GM21717 (cell line): ENCODE data around the gene FOXN4.

Source experiments
- ATAC-seq: cut with Tn5 transposase; IDR thresholded peaks from one replicate; pipeline ENCODE4 v1.9.1; 2021; ENCODE audit warnings: mild to moderate bottlenecking, moderate library complexity; ENCODE audit not compliant: unreplicated experiment

FOXN4 gene

DNA sequence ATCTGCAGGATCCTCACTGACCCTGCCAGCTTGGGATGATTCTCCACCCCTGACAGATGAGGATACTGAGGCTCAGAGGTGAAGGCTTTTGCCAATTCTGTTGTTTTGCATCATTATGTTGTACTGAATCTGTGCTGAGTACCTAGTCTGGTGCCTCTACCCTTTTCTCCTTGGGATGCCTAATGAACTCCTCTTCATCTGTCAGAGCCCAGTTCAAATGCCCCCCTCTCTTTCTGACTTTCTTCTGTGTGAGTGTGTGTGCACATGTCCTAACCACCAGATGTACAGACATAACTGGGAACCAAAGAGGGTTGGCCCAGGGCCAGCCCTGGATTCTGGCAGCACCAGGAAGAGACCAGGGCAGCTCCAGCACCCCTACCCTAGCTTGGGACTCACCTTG is 22.8 kb downstream of the FOXN4 start:
- ATAC-seq, result no peak

DNA sequence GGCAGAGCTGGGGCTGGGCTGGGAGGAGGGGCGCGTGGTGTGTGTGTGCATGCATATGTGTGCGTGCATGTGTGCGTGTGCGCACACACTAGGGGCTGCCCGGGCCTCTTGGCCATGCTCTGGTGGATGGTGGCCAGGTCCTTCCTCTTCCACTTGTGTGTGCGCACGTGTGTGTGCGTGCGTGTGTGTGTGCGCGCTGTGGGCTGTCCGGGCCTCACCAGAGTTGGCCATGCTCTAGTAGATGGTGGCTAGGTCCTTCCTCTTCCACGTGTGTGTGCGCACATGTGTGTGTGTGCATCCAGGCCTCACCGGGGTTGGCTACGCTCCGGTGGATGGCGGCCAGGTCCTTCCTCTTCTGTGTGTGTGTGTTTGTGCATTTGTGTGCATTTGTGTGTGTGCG is 24.7 kb downstream of the FOXN4 start:
- no peak for ATAC-seq

DNA sequence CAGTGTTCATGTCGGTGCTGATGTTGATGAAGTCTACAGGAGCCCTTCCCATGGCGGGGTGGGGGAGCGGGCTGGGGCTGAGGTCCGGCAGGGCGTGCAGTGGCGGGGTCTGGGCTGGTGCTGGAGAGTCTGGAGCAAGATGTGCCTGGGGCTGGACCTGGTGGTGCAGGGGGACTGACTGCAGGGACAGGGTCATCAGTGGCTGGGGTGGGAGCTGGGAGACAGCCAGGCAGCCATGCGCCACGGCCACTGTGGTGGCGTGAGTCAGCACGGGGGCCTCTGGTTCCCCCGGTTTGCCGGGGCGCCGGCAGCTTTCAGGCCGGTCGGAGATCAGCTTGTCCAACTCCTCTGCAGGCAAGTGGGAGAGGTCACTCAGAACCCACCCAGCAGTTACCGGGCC is 27.6 kb downstream of the FOXN4 start:
- no peak for ATAC-seq

DNA sequence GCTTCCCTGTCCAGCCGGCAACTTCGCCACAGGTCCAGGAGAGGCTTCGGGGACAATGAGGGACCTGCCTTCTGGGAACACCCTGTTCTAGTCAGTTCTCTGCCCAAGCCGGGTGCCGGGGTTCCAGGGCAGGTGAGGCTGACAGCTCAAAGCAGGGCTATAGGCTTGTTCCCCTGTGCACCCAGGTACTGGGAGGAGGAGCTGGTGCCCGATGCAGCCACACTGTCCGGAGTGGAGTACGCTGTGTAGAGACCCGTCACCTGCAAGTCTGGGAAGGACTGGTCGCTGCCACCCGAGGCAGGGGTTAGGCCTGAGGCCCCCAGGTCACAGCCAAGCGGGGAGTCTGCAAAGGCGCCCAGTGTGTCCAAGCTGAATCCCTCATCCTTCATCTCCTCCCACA is 29.6 kb downstream of the FOXN4 start:
- no peak for ATAC-seq

DNA sequence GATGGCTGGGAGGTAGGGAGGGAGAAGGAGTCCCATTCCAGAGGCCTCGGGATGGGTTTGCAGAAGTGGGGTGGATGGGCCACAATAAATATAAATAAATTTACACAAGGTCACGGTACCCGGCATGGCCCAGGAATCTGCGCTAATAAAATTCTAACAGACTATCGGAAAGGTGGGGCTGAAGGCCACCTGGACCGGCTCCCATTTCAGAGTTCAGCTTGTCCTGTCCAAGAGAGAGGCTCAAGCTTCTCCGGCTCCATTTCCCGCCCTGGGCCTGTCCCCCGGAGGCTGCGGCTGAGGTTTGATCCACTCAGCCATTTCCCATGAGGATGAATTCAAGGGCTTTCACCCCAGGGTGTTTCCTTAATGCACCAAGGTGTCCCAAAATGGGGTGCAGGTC is 30.2 kb downstream of the FOXN4 start:
- ATAC-seq, result no peak

DNA sequence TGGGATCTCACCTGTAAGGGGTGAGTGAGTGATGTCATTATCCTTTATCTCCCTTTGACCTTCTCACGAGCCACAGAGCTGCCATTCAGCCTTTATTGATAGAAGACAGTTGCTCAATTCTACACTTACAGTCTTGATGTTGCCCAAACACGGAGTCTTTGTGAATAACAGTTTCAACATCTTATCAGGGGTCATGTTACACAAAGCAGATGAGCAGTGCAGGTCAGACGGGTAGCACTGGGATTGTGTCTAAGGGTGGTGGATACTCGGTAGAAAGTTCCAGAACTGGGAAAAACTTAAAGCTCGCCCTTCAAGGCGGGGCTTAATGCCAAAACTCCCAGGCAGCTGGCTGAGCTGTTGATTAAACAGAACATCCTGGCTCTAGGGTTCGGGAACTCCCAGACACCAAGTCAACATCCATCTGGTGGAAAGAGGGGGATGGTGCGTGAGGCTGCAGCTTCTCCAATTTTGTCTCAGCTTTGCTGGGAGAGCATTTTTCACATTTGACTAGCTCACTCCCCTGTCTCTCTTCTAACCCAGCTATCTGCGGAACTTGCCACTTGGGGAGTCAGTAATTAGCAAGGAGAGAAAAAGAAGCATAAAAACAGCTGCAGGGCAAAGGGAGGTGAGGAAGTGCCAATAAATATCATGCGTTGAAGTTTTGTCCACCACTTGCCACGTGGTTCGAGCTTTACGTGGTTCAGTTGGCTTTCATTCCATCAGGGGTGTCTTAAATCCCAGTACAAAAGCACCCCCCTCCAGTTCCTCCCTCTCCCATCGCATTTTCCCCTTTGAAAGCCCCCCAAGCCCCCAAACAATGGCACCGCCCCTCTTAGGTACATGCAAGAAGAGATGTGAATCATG is 31.0 kb downstream of the FOXN4 start:
- ATAC-seq, result no peak

DNA sequence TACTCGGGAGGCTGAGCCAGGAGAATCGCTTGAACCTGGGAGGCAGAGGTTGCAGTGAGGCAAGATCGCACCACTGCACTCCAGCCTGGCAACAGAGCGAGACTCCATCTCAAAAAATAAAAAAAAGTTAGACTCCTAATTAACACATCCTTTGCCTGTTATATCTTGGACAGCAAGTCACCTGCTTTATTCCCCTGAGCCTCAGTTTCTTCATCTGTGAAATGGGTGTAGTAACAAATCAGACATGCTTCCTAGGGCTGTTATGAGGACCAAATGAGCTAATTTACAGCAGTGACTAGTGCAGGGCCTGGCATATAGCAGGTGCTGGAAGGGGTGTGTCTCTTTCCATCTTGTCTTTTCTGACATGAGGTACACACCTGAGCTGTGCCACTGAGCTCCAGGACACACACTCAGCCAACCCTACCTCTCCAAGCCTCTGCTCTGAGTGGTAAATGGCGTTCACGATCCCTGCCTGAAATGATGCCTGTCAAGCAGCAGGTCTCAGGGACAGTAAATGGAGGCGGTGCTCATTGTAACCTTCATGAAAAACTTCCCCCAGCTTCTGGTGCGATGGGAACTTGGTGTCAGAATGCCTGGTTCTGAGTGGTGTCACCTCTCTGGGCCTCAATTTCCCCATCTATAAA is 31.7 kb downstream of the FOXN4 start:
- ATAC-seq, result no peak

DNA sequence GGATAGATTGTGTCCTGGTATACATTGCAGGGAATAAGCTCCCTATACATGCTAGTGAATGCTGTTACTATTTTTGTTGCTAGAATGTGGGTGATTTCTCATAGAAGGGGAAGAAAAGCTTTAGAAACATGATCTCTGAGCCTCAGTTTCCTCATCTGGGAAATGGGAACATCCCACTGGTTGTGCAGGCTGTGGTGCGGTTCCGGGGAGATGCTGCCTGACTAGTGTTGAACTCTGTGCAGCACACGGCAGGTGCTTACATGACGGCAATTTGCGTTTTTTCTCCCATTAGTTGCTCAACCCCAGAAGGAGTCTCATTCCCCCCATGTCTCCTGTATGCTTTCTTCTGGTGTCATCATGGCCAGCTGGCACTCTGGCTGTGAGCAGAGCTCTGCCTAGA is 32.9 kb downstream of the FOXN4 start:
- ATAC-seq, result no peak

DNA sequence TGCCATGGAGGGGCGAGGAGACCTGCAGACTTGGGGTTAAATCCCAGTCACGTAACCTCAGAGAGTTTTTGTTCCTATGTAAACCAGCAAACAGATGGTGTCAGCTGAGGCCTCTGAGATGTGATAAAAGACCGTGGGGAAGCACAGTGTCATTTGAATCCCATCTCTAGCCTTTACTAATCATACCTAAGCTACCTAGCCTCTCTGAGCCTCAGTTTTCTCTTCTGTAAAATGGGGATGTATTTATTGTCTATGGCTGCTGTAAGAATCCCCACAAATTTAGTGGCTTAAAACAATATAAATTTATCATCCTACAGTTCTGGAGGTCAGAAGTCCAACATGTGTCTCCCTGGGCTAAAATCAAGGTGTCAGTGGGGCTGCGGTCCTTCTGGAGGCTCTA is 33.9 kb downstream of the FOXN4 start:
- ATAC-seq, result no peak

DNA sequence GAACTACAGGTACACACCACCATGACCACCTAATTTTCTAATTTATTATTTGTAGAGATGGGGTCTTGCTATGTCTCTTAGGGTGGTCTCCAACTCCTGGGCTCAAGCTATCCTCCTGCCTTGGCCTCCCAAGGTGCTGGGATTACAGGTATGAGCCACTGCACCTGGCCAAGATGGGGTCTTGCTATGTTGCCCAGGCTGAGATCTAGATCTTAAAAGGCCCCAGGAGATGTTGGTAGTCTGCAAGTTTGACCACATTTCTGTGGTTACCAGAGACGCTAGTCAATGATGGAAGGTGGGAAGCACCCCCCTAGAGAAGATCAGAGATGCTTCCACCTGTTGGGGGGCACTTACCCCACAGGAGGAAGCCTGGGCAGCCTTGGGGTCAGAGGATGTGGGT is 34.7 kb downstream of the FOXN4 start:
- no peak for ATAC-seq

DNA sequence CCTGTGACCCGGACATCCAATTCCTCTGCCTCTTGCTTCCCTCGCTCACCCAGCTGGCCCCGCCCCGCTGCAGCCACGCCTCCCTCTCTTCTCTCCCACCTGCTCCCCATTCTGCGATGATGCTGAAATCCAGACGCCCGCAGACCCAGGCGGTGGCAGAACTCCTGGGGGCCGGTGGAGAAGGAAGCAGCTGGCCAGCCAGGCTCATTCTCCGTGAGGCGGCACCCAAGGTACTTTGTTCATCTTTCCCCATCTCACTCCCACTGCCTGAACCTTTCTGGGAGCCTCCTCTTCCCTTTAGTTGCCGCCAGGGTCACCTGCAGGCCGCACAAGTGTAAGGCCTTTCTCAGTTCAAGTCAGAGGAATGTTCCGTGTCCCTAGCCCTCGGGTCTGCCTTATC is 35.7 kb downstream of the FOXN4 start:
- ATAC-seq, result no peak

DNA sequence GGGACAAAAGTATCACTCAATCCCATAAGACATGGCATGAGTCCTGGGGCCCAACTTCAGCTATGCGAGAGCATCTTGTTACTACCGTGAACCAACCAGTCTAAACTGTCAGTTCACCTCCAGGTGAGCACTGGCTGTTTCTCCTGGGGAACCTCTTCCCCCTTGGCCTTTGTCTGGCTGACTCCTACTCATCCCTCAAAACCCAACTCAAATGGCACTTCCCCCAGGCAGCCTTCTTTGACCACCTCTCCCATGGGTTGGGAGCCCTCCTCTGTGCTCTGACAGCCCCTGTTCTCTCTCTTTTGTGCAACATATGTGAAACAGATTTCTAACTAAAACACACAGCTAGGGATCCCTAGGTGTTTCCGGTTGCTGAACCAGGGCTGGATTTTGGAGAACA is 37.7 kb downstream of the FOXN4 start:
- no peak for ATAC-seq

DNA sequence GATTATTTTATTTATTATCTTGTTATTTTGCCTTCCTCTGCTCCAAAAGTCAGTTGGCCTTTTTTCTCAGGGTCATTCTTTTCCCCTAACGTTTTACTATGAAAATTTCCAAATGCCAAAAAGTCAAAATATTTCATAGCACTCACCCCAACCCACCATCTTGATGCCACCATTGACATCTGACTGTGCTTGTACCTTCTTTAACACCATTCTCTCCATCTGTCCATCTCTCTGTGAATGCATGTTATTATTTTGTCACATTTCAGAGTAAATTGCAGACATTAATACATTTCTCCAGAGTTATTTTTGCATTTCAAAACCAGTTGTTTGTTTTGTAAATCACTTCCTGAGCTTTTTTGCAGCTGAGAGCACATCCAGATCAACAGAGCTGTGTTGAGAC is 38.6 kb downstream of the FOXN4 start:
- no peak for ATAC-seq

DNA sequence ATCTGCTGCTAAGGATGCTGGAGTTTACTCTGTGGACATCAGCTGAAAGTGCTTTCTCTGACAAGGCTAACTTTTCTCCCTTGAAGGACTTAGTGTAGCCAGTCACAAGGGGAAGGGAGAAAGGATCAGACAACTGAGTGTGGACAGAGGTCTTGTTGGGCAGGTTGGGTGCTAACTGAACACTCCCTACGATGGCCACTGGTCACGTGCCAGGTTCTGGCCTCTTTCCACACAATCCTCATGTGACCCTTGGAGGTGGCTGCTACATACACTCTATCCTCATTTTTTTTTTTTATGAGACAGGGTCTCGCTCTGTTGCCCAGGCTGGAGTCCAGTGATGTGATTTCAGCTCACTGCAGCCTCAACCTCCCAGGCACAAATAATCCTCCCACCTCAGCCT is 39.7 kb downstream of the FOXN4 start:
- ATAC-seq, result no peak

DNA sequence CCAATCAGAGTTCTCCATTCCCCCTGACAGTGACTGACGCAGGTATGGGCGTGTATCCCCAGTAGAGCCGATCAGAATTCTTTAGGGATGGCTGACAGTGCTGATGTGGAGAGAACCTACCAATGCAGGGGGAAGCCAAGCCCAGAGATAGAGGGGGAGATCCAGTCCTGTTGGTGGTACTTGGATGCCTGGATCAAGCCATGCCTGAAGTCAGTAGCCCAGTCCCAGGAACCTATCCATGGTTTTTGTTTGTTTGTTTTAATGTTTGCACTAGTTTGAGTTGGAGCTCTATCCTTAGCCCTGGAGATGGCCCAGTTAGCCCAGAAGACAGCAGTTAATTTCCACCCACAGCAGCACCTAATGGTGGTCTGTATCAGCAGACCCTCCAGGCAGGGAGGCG is 40.2 kb downstream of the FOXN4 start:
- no peak for ATAC-seq

DNA sequence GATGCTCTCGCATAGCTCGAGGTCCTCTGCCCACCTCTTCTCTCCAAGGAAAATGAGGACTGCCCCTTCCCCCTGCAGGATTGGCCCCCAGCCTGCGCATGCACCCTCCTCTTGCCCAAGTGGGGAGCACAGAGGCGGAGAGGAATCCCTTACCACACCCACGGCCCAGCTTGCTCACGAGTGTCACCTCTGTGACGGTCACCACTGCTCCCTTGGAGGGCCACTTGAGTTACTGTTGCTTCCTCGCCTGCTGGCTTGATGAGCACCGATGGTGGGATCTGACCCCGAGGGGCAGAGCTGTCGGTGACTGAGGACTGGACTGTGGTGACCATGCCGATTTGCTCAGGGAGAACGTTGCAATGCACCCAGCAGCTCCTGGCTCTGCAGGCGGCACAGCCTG is 41.7 kb downstream of the FOXN4 start:
- no peak for ATAC-seq

DNA sequence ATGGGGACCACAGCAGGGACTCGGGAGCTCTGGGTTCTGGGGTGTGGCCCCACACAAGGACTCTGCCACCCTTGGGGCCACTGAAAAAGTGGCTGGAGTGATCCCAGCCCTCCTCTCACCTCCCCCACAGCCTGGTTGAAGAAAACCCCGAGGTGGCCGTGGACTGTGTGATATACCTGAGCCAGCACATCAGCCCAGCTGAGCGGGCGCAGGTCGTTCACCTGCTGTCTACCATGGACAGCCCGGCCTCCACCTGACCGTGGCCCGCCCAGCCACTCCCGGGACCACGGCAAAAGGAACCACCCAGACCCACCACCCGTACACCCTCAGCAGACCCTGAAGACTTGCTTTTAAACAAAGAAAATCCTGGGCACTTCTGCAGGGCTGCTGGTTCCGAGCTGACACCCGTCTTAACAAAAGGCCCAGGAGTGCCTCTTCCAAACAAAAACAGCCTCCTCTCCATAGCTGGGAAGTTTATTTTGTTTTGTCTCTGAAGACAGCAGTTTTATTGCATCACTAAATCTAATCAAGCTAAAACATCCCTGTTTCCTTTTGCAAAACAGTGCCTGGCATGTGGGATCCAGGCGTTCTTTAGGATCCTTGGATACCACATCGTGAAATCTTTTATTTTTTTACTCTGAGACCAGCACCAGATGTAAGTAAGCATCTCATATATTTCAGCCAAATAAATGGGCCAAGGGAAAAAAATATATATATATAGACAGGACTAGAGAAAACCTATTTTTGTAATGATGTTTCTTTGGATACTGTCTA is 42.8 kb downstream of the FOXN4 start:
- ATAC-seq, result no peak

DNA sequence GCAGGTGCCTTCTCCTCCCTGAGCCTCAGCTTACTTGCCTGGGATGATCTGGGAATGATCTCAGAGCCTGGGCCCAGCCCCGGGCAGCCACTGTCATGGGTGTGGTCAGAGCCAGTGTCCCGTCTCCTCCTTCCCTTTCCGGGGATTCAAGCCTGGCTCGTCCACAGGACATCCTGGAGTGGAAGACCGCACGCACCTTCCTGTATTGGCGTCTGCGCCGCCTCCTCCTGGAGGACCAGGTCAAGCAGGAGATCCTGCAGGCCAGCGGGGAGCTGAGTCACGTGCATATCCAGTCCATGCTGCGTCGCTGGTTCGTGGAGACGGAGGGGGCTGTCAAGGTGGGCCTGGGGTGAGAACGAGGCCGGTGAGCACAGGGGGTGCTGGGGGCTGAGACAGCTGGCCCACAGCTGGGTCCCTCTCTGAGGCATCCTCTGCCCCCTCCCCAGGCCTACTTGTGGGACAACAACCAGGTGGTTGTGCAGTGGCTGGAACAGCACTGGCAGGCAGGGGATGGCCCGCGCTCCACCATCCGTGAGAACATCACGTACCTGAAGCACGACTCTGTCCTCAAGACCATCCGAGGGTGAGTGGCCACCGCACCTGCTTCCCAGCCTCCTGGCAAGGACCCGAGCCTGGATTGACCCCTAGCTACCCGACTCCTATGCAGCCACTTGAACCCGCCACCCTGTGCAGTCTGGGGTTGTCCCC is 44.0 kb downstream of the FOXN4 start:
- ATAC-seq, result no peak

DNA sequence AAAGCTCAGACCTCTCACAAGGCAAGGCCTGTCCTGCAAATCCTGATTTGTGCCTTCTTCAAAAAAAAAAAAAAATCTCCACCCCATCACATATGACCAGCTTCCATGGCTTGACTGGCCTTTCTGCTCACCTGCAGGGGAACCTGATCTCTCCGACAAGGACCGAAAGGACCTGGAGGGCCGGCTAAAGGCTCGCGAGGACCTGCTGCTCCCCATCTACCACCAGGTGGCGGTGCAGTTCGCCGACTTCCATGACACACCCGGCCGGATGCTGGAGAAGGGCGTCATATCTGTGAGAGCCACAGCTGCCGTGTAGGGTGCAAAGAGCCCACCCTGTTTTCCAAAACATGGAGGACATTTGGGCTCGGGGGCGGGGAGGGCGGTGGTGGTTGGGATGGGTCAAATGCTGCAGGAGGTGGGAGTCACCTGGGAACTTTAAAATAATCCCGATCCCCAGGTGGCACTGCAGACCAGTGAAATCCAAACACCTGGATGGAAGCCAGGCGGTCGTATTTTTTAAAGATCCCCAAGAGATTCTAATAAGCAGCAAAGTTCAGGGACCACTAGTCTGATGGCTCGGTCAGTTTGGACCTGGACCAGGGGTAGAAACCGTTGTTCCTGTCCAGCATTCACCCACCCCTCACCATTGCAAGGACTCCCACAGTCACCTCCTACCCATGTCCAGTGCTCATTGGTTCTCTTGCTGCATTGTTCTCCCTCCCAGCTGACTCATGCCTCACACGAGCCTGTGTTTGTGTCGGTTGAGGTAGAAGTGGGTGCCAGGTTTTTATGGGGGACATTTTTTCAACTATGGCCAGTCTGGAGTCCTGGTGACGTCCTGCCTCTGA is 44.8 kb downstream of the FOXN4 start:
- ATAC-seq, result no peak

DNA sequence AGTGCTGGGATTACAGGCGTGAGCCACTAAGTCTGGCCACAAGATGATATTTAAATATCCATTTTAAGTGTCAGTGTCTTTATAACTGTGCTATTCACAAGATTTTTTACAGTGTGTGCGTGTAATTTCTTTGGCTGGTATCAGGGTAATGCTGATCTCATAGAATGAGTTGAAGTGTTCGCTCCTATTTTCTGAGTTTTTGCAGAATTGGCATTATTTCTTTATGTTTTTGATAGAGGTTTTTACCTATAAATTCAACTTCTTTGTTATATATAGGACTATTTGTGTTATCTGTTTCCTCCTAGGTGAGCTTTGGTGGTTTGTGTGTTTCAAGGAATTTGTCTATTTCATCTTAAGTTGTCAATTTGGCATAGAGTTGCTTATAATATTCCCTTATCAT is 45.6 kb downstream of the FOXN4 start:
- no peak for ATAC-seq
